Caco-2 (cell line): ENCODE data around the gene CACNA2D1. TPM values are rescaled to one million over a fixed set of nuclear protein-coding genes. Genes with fewer than 3 reads are reported as not detected.

Source experiments
- BruUV-seq: library from RNA; stranded (reverse); fragments of 400-500 nt; replicated peaks from 2 replicates; lab custom pipeline; 2021; lab: Mats Ljungman, UMichigan
- CTCF ChIA-PET: fragments of 300-600 bp; sonication (Branson Sonifier 250); formaldehyde crosslinking; loops from one replicate; lab custom pipeline; 2022; ENCODE audit warnings: antibody characterized with exemption; lab: Charles Lee
- POLR2A ChIA-PET: fragments of 300-600 bp; sonication (Branson Sonifier 250); formaldehyde crosslinking; loops from one replicate; lab custom pipeline; 2022; ENCODE audit warnings: antibody characterized with exemption; lab: Charles Lee
- DNase-seq, 2 experiments: peaks; one replicate each; pipeline versions ENCODE4 v3.0.0 to v3.0.0-alpha.2; 2020 to 2022
- H3K27me3 ChIP-seq: replicated peaks from 2 replicates; pipeline ENCODE4 v1.6.0; 2011; ENCODE audit warnings: low read length; ENCODE audit not compliant: control insufficient read depth, insufficient read depth
- H3K36me3 ChIP-seq: 2 replicates; pipeline ENCODE4 v1.5.1; 2011; ENCODE audit warnings: low read length; ENCODE audit not compliant: control insufficient read depth, insufficient read depth
- H3K4me1 ChIP-seq: fragments of 250-450 bp; sonication (Bioruptor Pico); 2 replicates; pipeline ENCODE4 v1.5.1; 2020; ENCODE audit warnings: mild to moderate bottlenecking
- H3K4me3 ChIP-seq: 2 replicates; pipeline ENCODE4 v1.5.1; 2011; ENCODE audit warnings: low read depth, mild to moderate bottlenecking, control low read depth, low read length
- H3K9me3 ChIP-seq: fragments of 250-450 bp; sonication (Bioruptor Pico); 2 replicates; pipeline ENCODE4 v1.5.1; 2020; ENCODE audit warnings: mild to moderate bottlenecking, moderate library complexity
- H3K27ac Mint-ChIP-seq: one replicate; pipeline ENCODE4 v1.8.0; 2022; ENCODE audit warnings: mixed read lengths; ENCODE audit not compliant: unreplicated experiment
- H3K27me3 Mint-ChIP-seq: one replicate; pipeline ENCODE4 v1.8.0; 2022; ENCODE audit warnings: mixed read lengths; ENCODE audit not compliant: insufficient read depth, unreplicated experiment
- H3K36me3 Mint-ChIP-seq: one replicate; pipeline ENCODE4 v1.8.0; 2022; ENCODE audit warnings: mild to moderate bottlenecking, mixed read lengths; ENCODE audit not compliant: insufficient read depth, unreplicated experiment
- H3K4me1 Mint-ChIP-seq: one replicate; pipeline ENCODE4 v1.8.0; 2022; ENCODE audit warnings: low read depth, mixed read lengths; ENCODE audit not compliant: unreplicated experiment
- H3K4me3 Mint-ChIP-seq: one replicate; pipeline ENCODE4 v1.8.0; 2022; ENCODE audit warnings: mild to moderate bottlenecking, moderate library complexity, mixed read lengths; ENCODE audit not compliant: unreplicated experiment
- H3K9me3 Mint-ChIP-seq: one replicate; pipeline ENCODE4 v1.8.0; 2022; ENCODE audit warnings: mixed read lengths; ENCODE audit not compliant: unreplicated experiment
- intact Hi-C: fragments of 100-400 bp; cut with micrococcal nuclease; formaldehyde crosslinking; loops from one replicate; pipeline ENCODE4 v1.10.0; 2022; ENCODE audit not compliant: unreplicated experiment
- total RNA-seq: library from RNA; stranded (reverse); gene quantifications from 2 replicates; pipeline ENCODE4 v1.2.3, GENCODE V29; 2022
- TF ChIP-seq, protein P1 (sequence below), 2 experiments: fragments of 200-600 bp in 1 of 2; IDR thresholded peaks; 1 replicate in 1 of 2; 2 replicates in 1 of 2; pipeline versions ENCODE4 v1.5.1 to v1.8.0; 2011 to 2022; ENCODE audit warnings: antibody characterized with exemption in 1 of 2, control low read depth in 1 of 2, inconsistent platforms in 1 of 2, low read depth in 1 of 2, low read length in 1 of 2, mild to moderate bottlenecking in 1 of 2, moderate library complexity in 1 of 2; ENCODE audit not compliant: insufficient read depth in 1 of 2, severe bottlenecking in 1 of 2, unreplicated experiment in 1 of 2

Gene CACNA2D1
- total RNA-seq, 1 experiment from 2014 or later: not detected

DNA sequence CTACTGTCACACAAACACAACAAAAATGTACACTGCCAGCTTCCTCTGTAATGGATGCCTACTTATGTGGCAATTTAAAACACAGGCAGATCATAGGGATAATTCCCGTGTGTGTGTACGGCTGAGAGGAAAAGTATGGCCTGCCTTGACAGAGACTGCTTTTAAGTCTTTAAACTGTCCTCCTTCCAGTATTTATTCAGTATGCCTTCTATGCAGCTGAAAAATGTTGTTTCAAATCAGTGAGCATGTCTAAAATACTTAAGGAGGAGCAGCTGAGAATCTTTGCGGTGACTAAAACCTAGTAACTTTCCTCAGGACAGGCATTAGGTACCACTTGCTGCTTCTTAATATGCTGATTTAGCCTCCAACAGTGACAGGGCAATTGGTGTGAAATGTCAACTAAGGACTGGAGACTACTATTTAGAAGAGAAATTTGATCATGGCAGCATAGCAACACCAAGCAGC is 126.3 kb downstream of the CACNA2D1 start:
- Histone ChIP-seq H3K4me1 (no peaks in the 10 kb centered on the region), H3K4me3 (no peak overlapping the region), H3K9me3 (no peaks in the 10 kb centered on the region), H3K27me3 (no peaks in the 10 kb centered on the region), H3K36me3 (no peaks in the 10 kb centered on the region)
- Mint-ChIP-seq H3K9me3 (no peaks in the 10 kb centered on the region), H3K4me3 (no peak overlapping the region), H3K27me3 (no peaks in the 10 kb centered on the region), H3K27ac (no peak overlapping the region), H3K36me3 (no peaks in the 10 kb centered on the region), H3K4me1 (no peaks in the 10 kb centered on the region)
- TF ChIP-seq, protein P1, sequence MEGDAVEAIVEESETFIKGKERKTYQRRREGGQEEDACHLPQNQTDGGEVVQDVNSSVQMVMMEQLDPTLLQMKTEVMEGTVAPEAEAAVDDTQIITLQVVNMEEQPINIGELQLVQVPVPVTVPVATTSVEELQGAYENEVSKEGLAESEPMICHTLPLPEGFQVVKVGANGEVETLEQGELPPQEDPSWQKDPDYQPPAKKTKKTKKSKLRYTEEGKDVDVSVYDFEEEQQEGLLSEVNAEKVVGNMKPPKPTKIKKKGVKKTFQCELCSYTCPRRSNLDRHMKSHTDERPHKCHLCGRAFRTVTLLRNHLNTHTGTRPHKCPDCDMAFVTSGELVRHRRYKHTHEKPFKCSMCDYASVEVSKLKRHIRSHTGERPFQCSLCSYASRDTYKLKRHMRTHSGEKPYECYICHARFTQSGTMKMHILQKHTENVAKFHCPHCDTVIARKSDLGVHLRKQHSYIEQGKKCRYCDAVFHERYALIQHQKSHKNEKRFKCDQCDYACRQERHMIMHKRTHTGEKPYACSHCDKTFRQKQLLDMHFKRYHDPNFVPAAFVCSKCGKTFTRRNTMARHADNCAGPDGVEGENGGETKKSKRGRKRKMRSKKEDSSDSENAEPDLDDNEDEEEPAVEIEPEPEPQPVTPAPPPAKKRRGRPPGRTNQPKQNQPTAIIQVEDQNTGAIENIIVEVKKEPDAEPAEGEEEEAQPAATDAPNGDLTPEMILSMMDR (IDR thresholded peaks at IDR 0.05; ENCODE audit: insufficient read depth in 1 of 2, low read depth in 1 of 2, low read length in 1 of 2, severe bottlenecking in 1 of 2, unreplicated experiment in 1 of 2): no peak
- ChIA-PET POLR2A (no interaction called here), CTCF (no interaction called here)
- no TSS peak for BruUV-seq
- no peak for DNase-seq
- intact Hi-C loops: no loop called here

DNA sequence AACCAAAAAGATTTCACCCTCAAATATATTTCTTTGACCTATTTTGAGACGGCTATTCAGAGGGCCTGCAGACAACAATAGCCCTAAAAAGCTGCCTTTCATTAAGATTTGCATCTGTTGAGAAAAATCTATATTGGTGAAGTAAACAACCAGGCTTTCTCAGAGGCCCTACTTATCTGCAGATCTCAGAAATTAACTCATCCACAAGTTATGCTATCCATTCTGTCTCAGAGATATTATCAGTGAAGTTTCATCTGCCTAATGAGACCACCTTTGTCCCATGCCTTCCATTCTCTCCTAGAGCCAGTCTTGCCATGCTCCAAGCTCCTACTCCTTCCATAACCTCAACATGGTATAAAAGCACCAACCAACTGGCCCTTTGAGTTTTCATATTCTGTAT is 130.3 kb downstream of the CACNA2D1 start:
- Mint-ChIP-seq H3K27me3 (no peaks in the 10 kb centered on the region), H3K27ac (no peak overlapping the region), H3K4me1 (no peaks in the 10 kb centered on the region), H3K9me3 (no peaks in the 10 kb centered on the region), H3K4me3 (no peak overlapping the region), H3K36me3 (no peaks in the 10 kb centered on the region)
- ChIA-PET CTCF (no interaction called here), POLR2A (no interaction called here)
- no peaks in the 10 kb centered on the region for H3K9me3 ChIP-seq
- TF ChIP-seq, protein P1 (IDR thresholded peaks at IDR 0.05; ENCODE audit: insufficient read depth in 1 of 2, low read depth in 1 of 2, low read length in 1 of 2, severe bottlenecking in 1 of 2, unreplicated experiment in 1 of 2): no peak
- BruUV-seq: no TSS peak
- no peaks in the 10 kb centered on the region for H3K36me3 ChIP-seq
- intact Hi-C loops: no loop called here
- no peaks in the 10 kb centered on the region for H3K4me1 ChIP-seq
- no peak for DNase-seq
- H3K27me3 ChIP-seq: no peaks in the 10 kb centered on the region
- H3K4me3 ChIP-seq: no peak overlapping the region

DNA sequence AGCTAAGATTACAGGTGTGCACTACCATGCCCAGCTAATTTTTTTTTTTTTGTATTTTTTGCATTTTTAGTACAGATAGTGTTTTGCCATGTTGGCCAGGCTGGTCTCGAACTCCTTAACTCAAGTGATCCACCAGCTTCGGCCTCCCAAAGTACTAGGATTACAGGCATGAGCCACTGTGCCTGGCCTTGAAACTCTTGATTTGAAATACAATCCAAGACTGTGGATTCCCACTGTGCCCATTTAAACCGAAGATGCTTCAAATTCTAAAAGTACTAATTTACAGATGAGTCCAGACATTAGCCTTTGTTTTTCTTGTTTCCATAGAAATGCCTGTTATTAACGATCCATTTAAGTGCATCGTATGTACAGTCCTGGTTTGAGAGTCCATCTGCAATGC is 130.9 kb downstream of the CACNA2D1 start:
- no peaks in the 10 kb centered on the region for H3K36me3 ChIP-seq
- no peaks in the 10 kb centered on the region for H3K4me1 Mint-ChIP-seq
- no peak overlapping the region for H3K4me3 ChIP-seq
- H3K4me3 Mint-ChIP-seq: no peak overlapping the region
- H3K36me3 Mint-ChIP-seq: no peaks in the 10 kb centered on the region
- no peaks in the 10 kb centered on the region for H3K27me3 ChIP-seq
- CTCF ChIA-PET: no interaction called here
- H3K9me3 ChIP-seq: no peaks in the 10 kb centered on the region
- H3K4me1 ChIP-seq: no peaks in the 10 kb centered on the region
- DNase-seq: no peak
- BruUV-seq: no TSS peak
- POLR2A ChIA-PET: no interaction called here
- H3K27me3 Mint-ChIP-seq: no peaks in the 10 kb centered on the region
- TF ChIP-seq, protein P1 (IDR thresholded peaks at IDR 0.05; ENCODE audit: insufficient read depth in 1 of 2, low read depth in 1 of 2, low read length in 1 of 2, severe bottlenecking in 1 of 2, unreplicated experiment in 1 of 2): no peak
- no peak overlapping the region for H3K27ac Mint-ChIP-seq
- intact Hi-C loops: no loop called here
- no peaks in the 10 kb centered on the region for H3K9me3 Mint-ChIP-seq
